Endothelial cell (in vitro differentiated cells): ENCODE results near the gene PON3. TPM values are rescaled to one million over a fixed set of nuclear protein-coding genes. Genes with fewer than 3 reads are reported as not detected.

Experiments
- DNase-seq: peaks from one replicate; pipeline ENCODE4 v3.0.0; 2021; ENCODE audit warnings: low spot score
- H3K27ac Mint-ChIP-seq: one replicate; pipeline ENCODE4 v1.8.0; 2021; ENCODE audit warnings: mixed read lengths, inconsistent platforms; ENCODE audit not compliant: unreplicated experiment
- H3K27me3 Mint-ChIP-seq: one replicate; pipeline ENCODE4 v1.8.0; 2021; ENCODE audit warnings: mild to moderate bottlenecking, moderate library complexity, mixed read lengths, inconsistent platforms; ENCODE audit not compliant: unreplicated experiment
- H3K36me3 Mint-ChIP-seq: one replicate; pipeline ENCODE4 v1.8.0; 2021; ENCODE audit warnings: mild to moderate bottlenecking, low read depth, mixed read lengths, inconsistent platforms; ENCODE audit not compliant: unreplicated experiment
- H3K4me1 Mint-ChIP-seq: one replicate; pipeline ENCODE4 v1.8.0; 2021; ENCODE audit warnings: mild to moderate bottlenecking, mixed read lengths, inconsistent platforms; ENCODE audit not compliant: unreplicated experiment
- H3K4me3 Mint-ChIP-seq: one replicate; pipeline ENCODE4 v1.8.0; 2021; ENCODE audit warnings: mild to moderate bottlenecking, mixed read lengths, inconsistent platforms; ENCODE audit not compliant: unreplicated experiment
- H3K9me3 Mint-ChIP-seq: one replicate; pipeline ENCODE4 v1.8.0; 2021; ENCODE audit warnings: mixed read lengths, inconsistent platforms; ENCODE audit not compliant: unreplicated experiment
- CTCF ChIP-seq: fragments of 200-600 bp; sonication (generic); IDR thresholded peaks from one replicate; pipeline ENCODE4 v1.5.0; 2021; ENCODE audit warnings: antibody characterized with exemption; ENCODE audit not compliant: unreplicated experiment
- total RNA-seq: library from RNA; stranded (reverse); fragmentation: NEBNext Ultra II Directional; extraction: Animal tissue kit (Norgen Biotek cat#: 25700); gene quantifications from one replicate; pipeline ENCODE4 v1.2.1, GENCODE V29; 2021; ENCODE audit not compliant: unreplicated experiment

The PON3 gene
- total RNA-seq, 1 donor from 2014 or later = 50.9 TPM

DNA sequence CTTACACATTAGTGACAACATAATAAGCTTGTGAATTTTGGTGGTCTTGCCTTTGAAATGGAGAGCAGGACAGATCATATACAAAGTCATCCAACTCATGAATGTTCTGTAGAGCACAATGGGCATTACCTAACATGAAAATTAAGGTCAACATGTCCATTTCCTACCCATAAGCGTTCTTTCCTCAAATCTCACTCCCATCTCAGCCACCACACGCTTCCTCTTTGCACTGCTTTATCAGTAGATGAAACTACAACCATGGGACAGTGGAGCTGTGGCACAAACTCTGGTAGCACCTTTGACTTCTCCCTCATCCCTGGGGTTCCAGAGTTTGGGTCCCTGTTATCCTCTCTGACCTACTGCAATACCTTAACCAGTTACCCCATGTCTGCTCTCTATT lies 36.4 kb upstream of the PON3 start:
- DNase-seq = no peak
- peaks cover 28% of the 10 kb centered on the region for H3K4me1 Mint-ChIP-seq
- H3K9me3 Mint-ChIP-seq = no peaks in the 10 kb centered on the region
- H3K36me3 Mint-ChIP-seq = no peaks in the 10 kb centered on the region
- no peak for TF ChIP-seq CTCF
- H3K4me3 Mint-ChIP-seq = no peak overlapping the region
- no peaks in the 10 kb centered on the region for H3K27me3 Mint-ChIP-seq
- H3K27ac Mint-ChIP-seq = no peak overlapping the region

DNA sequence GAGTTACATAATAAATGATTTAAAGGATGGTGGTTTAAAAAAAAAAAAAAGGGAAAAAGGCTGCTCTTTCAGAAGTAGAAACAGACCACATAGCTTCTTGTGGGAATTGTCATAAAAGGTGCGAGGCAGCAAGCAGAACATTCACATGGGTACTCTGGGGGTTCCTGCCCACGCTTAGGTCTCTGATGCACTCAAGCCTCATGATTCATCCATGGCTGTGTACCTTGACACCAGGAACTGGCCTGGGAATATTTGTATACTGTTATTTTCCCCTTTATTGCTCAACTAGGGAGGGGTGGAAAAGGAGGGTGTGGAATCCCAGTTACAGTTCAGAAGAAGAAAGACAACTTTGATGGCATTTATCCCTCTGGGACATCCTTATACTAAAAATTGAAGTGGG lies 34.7 kb upstream of the PON3 start:
- peaks cover 34% of the 10 kb centered on the region for H3K4me1 Mint-ChIP-seq
- no peak for DNase-seq
- TF ChIP-seq CTCF = no peak
- H3K27me3 Mint-ChIP-seq = no peaks in the 10 kb centered on the region
- no peaks in the 10 kb centered on the region for H3K36me3 Mint-ChIP-seq
- no peak overlapping the region for H3K27ac Mint-ChIP-seq
- H3K9me3 Mint-ChIP-seq = no peaks in the 10 kb centered on the region
- H3K4me3 Mint-ChIP-seq = no peak overlapping the region

DNA sequence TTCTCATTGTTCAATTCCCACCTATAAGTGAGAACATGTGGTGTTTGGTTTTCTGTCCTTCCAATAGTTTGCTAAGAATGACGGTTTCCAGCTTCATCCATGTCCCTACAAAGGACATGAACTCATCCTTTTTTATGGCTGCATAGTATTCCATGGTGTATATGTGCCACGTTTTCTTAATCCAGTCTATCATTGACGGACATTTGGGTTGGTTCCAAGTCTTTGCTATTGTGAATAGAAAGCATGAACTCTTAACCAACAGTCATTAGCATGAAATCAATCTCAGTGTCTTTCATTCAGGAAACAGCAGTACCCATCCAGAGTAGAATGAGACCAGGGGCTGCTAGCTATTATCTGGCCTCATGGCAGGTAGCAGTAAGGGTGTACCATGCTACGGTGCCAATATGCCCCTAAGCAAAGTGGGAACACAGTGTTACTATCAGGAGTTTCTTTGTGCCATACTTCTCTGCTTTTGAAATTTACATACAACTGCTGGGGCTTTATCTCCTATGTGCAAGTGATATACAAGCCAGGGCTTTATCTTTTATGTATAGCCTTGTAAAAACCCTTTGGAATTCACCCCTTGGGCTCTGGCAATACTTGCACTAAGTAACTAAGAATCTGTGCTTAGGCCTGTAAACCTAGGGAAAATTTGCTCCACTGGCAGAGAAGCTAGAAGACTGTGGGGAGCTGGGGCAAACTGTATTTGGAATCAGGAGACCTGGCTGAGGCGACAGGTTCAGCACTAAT lies 33.2 kb upstream of the PON3 start:
- no peaks in the 10 kb centered on the region for H3K27me3 Mint-ChIP-seq
- TF ChIP-seq CTCF = no peak
- peaks cover 33% of the 10 kb centered on the region for H3K4me1 Mint-ChIP-seq
- no peak overlapping the region for H3K4me3 Mint-ChIP-seq
- no peak overlapping the region for H3K27ac Mint-ChIP-seq
- no peaks in the 10 kb centered on the region for H3K9me3 Mint-ChIP-seq
- H3K36me3 Mint-ChIP-seq = no peaks in the 10 kb centered on the region
- DNase-seq = no peak

GRCh38 chr7:95427914-95428516 lies 31.8 kb upstream of the PON3 start:
- Mint-ChIP-seq H3K4me1 (peaks cover 28% of the 10 kb centered on the region), H3K9me3 (no peaks in the 10 kb centered on the region), H3K36me3 (peaks cover 10% of the 10 kb centered on the region), H3K27me3 (peaks cover 2% of the 10 kb centered on the region), H3K27ac (no peak overlapping the region), H3K4me3 (no peak overlapping the region)
- DNase-seq = no peak
- no peak for TF ChIP-seq CTCF

- Mint-ChIP-seq H3K9me3 (no peaks in the 10 kb centered on the region), H3K27ac (peak overlapping the region; percentile 65), H3K36me3 (peaks cover 10% of the 10 kb centered on the region), H3K4me1 (peaks cover 23% of the 10 kb centered on the region), H3K4me3 (no peak overlapping the region), H3K27me3 (peaks cover 2% of the 10 kb centered on the region)
- no peak for TF ChIP-seq CTCF
- DNase-seq = peak; percentile 15
Observed at GRCh38 chr7:95427166-95427565, 31.0 kb upstream of the PON3 start.
